ENCODE data around the gene DSTYK. TPM values are rescaled to one million over a fixed set of nuclear protein-coding genes. Genes with fewer than 3 reads are reported as not detected.

Gene DSTYK
- total RNA-seq, 1 experiment from 2014 or later, result 8.4 TPM

- ATAC-seq, result no peak
- no peaks in the 10 kb centered on the region for H3K9me3 ChIP-seq (ENCODE audit: low read length)
- TF ChIP-seq, protein P1, sequence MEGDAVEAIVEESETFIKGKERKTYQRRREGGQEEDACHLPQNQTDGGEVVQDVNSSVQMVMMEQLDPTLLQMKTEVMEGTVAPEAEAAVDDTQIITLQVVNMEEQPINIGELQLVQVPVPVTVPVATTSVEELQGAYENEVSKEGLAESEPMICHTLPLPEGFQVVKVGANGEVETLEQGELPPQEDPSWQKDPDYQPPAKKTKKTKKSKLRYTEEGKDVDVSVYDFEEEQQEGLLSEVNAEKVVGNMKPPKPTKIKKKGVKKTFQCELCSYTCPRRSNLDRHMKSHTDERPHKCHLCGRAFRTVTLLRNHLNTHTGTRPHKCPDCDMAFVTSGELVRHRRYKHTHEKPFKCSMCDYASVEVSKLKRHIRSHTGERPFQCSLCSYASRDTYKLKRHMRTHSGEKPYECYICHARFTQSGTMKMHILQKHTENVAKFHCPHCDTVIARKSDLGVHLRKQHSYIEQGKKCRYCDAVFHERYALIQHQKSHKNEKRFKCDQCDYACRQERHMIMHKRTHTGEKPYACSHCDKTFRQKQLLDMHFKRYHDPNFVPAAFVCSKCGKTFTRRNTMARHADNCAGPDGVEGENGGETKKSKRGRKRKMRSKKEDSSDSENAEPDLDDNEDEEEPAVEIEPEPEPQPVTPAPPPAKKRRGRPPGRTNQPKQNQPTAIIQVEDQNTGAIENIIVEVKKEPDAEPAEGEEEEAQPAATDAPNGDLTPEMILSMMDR (conservative IDR thresholded peaks at IDR 0.05; ENCODE audit: low read depth, low read length), result no peak
- TF ChIP-seq EZH2phosphoT487 (IDR thresholded peaks at IDR 0.05; ENCODE audit: borderline replicate concordance, low read length) (no peak), EZH2 (IDR thresholded peaks at IDR 0.05; ENCODE audit: low read length, unreplicated experiment) (no peak)
- POLR2A ChIA-PET (ENCODE audit: unreplicated experiment), result no interaction called here
- BruUV-seq (replicated peaks), result no TSS peak
- H3K27ac ChIP-seq (ENCODE audit: low read length), result no peak overlapping the region
- H3K4me3 ChIP-seq (ENCODE audit: low read length), result no peak overlapping the region
- intact Hi-C loops (cut with micrococcal nuclease), result loop anchor here (5.0 kb wide), 4 partner anchors 80 to 450 kb away; no protein-coding TSS in a partner anchor
- peaks cover 20% of the 10 kb centered on the region for H3K4me1 ChIP-seq (ENCODE audit: insufficient read depth, low read length)
- no peak for DNase-seq
- no peaks in the 10 kb centered on the region for H3K9me2 ChIP-seq (replicated peaks; ENCODE audit: low read length)
- CTCF ChIA-PET, result interaction anchor here (0.6 to 3.1 kb wide), 2 partner anchors 29 to 201 kb away, joined by 4 to 22 read pairs; partner anchors contain the start of gene TMCC2
- H3K9ac ChIP-seq (ENCODE audit: low read length), result no peak overlapping the region
- H4K20me1 ChIP-seq (ENCODE audit: low read length), result no peaks in the 10 kb centered on the region
- no peak overlapping the region for H2AFZ ChIP-seq (ENCODE audit: low read length)
- no peaks in the 10 kb centered on the region for H3K27me3 ChIP-seq (ENCODE audit: low read length)
- no peaks in the 10 kb centered on the region for H3K79me2 ChIP-seq (ENCODE audit: low read length)
- H3K36me3 ChIP-seq (ENCODE audit: low read depth, low read length), result no peaks in the 10 kb centered on the region
- no peak overlapping the region for H3K4me2 ChIP-seq (ENCODE audit: low read length)
- H3F3A ChIP-seq (ENCODE audit: low read length, unreplicated experiment), result no peaks in the 10 kb centered on the region
Measured at GRCh38 chr1:205257735-205258134, 46.2 kb upstream of the DSTYK start.

DNA sequence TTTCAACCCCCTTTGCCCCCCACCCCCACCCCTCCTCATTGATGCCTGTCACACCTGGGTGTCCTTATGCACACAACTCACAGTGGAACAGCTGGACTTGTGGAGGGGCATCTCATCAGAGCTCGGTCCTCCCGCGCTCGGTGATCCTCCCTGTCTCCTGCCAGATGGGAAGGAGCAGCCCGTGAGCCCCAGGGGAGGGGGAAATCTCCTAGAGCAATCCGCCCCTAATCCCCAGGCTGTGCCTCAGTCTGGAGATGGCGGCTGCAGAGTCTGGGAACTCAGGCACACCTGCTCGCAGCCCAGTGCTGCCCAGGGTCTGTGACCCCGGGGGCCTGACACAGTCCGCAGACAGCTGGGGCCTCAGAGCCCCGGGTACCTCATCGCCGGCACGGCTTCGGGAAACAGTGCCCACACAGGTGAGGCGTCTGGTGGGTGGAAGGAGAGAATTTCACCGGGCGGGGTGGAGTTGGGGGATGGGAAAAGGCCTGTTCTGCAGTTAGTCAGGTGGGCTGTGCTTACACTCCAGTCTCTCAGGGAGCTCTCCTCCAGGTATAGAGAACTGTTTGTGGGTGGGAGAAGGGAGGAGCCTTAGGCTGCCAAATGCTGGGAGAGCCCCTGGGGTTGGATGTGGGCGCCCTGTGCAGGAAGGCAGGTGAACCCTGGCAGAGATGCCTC lies 45.6 kb upstream of the DSTYK start:
- no peak overlapping the region for H3K27ac ChIP-seq (ENCODE audit: low read length)
- H3K36me3 ChIP-seq (ENCODE audit: low read depth, low read length), result no peaks in the 10 kb centered on the region
- ATAC-seq (no peak), DNase-seq (no peak)
- no peaks in the 10 kb centered on the region for H3F3A ChIP-seq (ENCODE audit: low read length, unreplicated experiment)
- no peak overlapping the region for H3K4me2 ChIP-seq (ENCODE audit: low read length)
- H4K20me1 ChIP-seq (ENCODE audit: low read length), result no peaks in the 10 kb centered on the region
- peaks cover 17% of the 10 kb centered on the region for H3K4me1 ChIP-seq (ENCODE audit: insufficient read depth, low read length)
- intact Hi-C loops (cut with micrococcal nuclease), result loop anchor here (1.0 to 5.0 kb wide), 9 partner anchors 28 to 450 kb away; partner anchors contain the start of gene DSTYK
- H3K27me3 ChIP-seq (ENCODE audit: low read length), result no peaks in the 10 kb centered on the region
- no peak overlapping the region for H2AFZ ChIP-seq (ENCODE audit: low read length)
- CTCF ChIA-PET, result interaction anchor here (1.2 to 3.1 kb wide), 4 partner anchors 16 to 268 kb away, joined by 5 to 22 read pairs (median 8); partner anchors contain the start of gene TMCC2
- no peak overlapping the region for H3K9ac ChIP-seq (ENCODE audit: low read length)
- no TSS peak for BruUV-seq (replicated peaks)
- H3K4me3 ChIP-seq (ENCODE audit: low read length), result no peak overlapping the region
- no peak for TF ChIP-seq EZH2 (IDR thresholded peaks at IDR 0.05; ENCODE audit: low read length, unreplicated experiment)
- no peak for TF ChIP-seq EZH2phosphoT487 (IDR thresholded peaks at IDR 0.05; ENCODE audit: borderline replicate concordance, low read length)
- TF ChIP-seq, protein P1 (conservative IDR thresholded peaks at IDR 0.05; ENCODE audit: low read depth, low read length), result no peak
- H3K9me2 ChIP-seq (replicated peaks; ENCODE audit: low read length), result no peaks in the 10 kb centered on the region
- POLR2A ChIA-PET (ENCODE audit: unreplicated experiment), result no interaction called here
- H3K9me3 ChIP-seq (ENCODE audit: low read length), result no peaks in the 10 kb centered on the region
- no peaks in the 10 kb centered on the region for H3K79me2 ChIP-seq (ENCODE audit: low read length)

All from PC-3 (cell line).